ENCODE data around the gene GPR161.
A peak's percentile ranks its signal among the peaks of the same experiment; 100 is the strongest.
"Not testable (repeated sequence)": the region's sequence is repeated elsewhere in the genome, so short reads cannot be mapped to it uniquely, and the experiment has no call there.

GPR161 gene

GRCh38 chr1:168136709-168137514 lies at the start of gene GPR161:
TSS of gene GPR161 (minus strand) at chr1:168136930. CDS start at chr1:168104850, 32,080 bp downstream.
- no peaks in the 10 kb centered on the region for H3K9me3 ChIP-seq (ENCODE audit: control insufficient read depth in 2 of 2, low read length in 2 of 2)
- peak within 1 kb of the TSS; percentile 74 to 78 for H3K4me3 ChIP-seq (ENCODE audit: low read length in 2 of 2)
- H3K36me3 ChIP-seq (ENCODE audit: control insufficient read depth in 2 of 2, insufficient read depth in 2 of 2, low read length in 2 of 2): no peaks in the 10 kb centered on the region
- peaks cover 13 to 23% of the 10 kb centered on the region in 2 donors for H3K4me1 ChIP-seq (ENCODE audit: control insufficient read depth in 2 of 2, insufficient read depth in 2 of 2, low read length in 2 of 2)
- peaks cover 0 to 3% of the 10 kb centered on the region in 2 donors for H3K27me3 ChIP-seq (ENCODE audit: control insufficient read depth in 2 of 2, insufficient read depth in 2 of 2, low read length in 2 of 2)
- H3K27ac ChIP-seq (ENCODE audit: low read depth in 2 of 2, low read length in 2 of 2): peak within 1 kb of the TSS; percentile 71 to 75
- H3K9ac ChIP-seq (ENCODE audit: low read depth in 1 of 2, low read length in 2 of 2): peak within 1 kb of the TSS; percentile 60 to 74

GRCh38 chr1:168181063-168181720 lies 44.5 kb upstream of the GPR161 start:
- not testable (repeated sequence) for H3K4me1 ChIP-seq (ENCODE audit: control insufficient read depth in 2 of 2, insufficient read depth in 2 of 2, low read length in 2 of 2); H3K36me3 ChIP-seq (ENCODE audit: control insufficient read depth in 2 of 2, insufficient read depth in 2 of 2, low read length in 2 of 2); H3K4me3 ChIP-seq (ENCODE audit: low read length in 2 of 2); H3K27ac ChIP-seq (ENCODE audit: low read depth in 2 of 2, low read length in 2 of 2); H3K9me3 ChIP-seq (ENCODE audit: control insufficient read depth in 2 of 2, low read length in 2 of 2); H3K27me3 ChIP-seq (ENCODE audit: control insufficient read depth in 2 of 2, insufficient read depth in 2 of 2, low read length in 2 of 2); H3K9ac ChIP-seq (ENCODE audit: low read depth in 1 of 2, low read length in 2 of 2)

- Histone ChIP-seq H3K4me3 (ENCODE audit: low read length in 2 of 2) (peak overlapping the region; percentile 92 to 99), H3K9me3 (ENCODE audit: control insufficient read depth in 2 of 2, low read length in 2 of 2) (no peaks in the 10 kb centered on the region), H3K36me3 (ENCODE audit: control insufficient read depth in 2 of 2, insufficient read depth in 2 of 2, low read length in 2 of 2) (peaks cover 0 to 3% of the 10 kb centered on the region in 2 donors), H3K27ac (ENCODE audit: low read depth in 2 of 2, low read length in 2 of 2) (peak overlapping the region; percentile 92 to 97), H3K27me3 (ENCODE audit: control insufficient read depth in 2 of 2, insufficient read depth in 2 of 2, low read length in 2 of 2) (no peaks in the 10 kb centered on the region), H3K4me1 (ENCODE audit: control insufficient read depth in 2 of 2, insufficient read depth in 2 of 2, low read length in 2 of 2) (peaks cover 6 to 7% of the 10 kb centered on the region in 2 donors), H3K9ac (ENCODE audit: low read depth in 1 of 2, low read length in 2 of 2) (peak overlapping the region; percentile 86 to 96)
These were observed 43.4 kb upstream of the GPR161 start for GRCh38 chr1:168180148-168180524.

GRCh38 chr1:168179438-168180147 lies 42.9 kb upstream of the GPR161 start:
- peaks cover 6 to 7% of the 10 kb centered on the region in 2 donors for H3K4me1 ChIP-seq (ENCODE audit: control insufficient read depth in 2 of 2, insufficient read depth in 2 of 2, low read length in 2 of 2)
- H3K27ac ChIP-seq (ENCODE audit: low read depth in 2 of 2, low read length in 2 of 2): peak overlapping the region; percentile 92 to 97
- H3K4me3 ChIP-seq (ENCODE audit: low read length in 2 of 2): peak overlapping the region; percentile 92 to 99
- peak overlapping the region; percentile 86 to 96 for H3K9ac ChIP-seq (ENCODE audit: low read depth in 1 of 2, low read length in 2 of 2)
- H3K36me3 ChIP-seq (ENCODE audit: control insufficient read depth in 2 of 2, insufficient read depth in 2 of 2, low read length in 2 of 2): peaks cover 0 to 3% of the 10 kb centered on the region in 2 donors
- H3K9me3 ChIP-seq (ENCODE audit: control insufficient read depth in 2 of 2, low read length in 2 of 2): no peaks in the 10 kb centered on the region
- no peaks in the 10 kb centered on the region for H3K27me3 ChIP-seq (ENCODE audit: control insufficient read depth in 2 of 2, insufficient read depth in 2 of 2, low read length in 2 of 2)

GRCh38 chr1:168178638-168179437 lies 42.1 kb upstream of the GPR161 start, which contains the start of gene TIPRL:
TSS of gene TIPRL (plus strand) at chr1:168178962. CDS start at chr1:168179078, 116 bp downstream.
- peaks cover 0 to under 1% of the 10 kb centered on the region in 2 donors for H3K36me3 ChIP-seq (ENCODE audit: control insufficient read depth in 2 of 2, insufficient read depth in 2 of 2, low read length in 2 of 2)
- no peaks in the 10 kb centered on the region for H3K27me3 ChIP-seq (ENCODE audit: control insufficient read depth in 2 of 2, insufficient read depth in 2 of 2, low read length in 2 of 2)
- H3K4me1 ChIP-seq (ENCODE audit: control insufficient read depth in 2 of 2, insufficient read depth in 2 of 2, low read length in 2 of 2): peaks cover 6 to 7% of the 10 kb centered on the region in 2 donors
- H3K9me3 ChIP-seq (ENCODE audit: control insufficient read depth in 2 of 2, low read length in 2 of 2): no peaks in the 10 kb centered on the region
- peak within 1 kb of the TSS; percentile 92 to 97 for H3K27ac ChIP-seq (ENCODE audit: low read depth in 2 of 2, low read length in 2 of 2)
- peak within 1 kb of the TSS; percentile 86 to 96 for H3K9ac ChIP-seq (ENCODE audit: low read depth in 1 of 2, low read length in 2 of 2)
- H3K4me3 ChIP-seq (ENCODE audit: low read length in 2 of 2): peak within 1 kb of the TSS; percentile 92 to 99

GRCh38 chr1:168178227-168178637 lies 41.5 kb upstream of the GPR161 start:
- peak overlapping the region; percentile 92 to 97 for H3K27ac ChIP-seq (ENCODE audit: low read depth in 2 of 2, low read length in 2 of 2)
- peaks cover 6 to 7% of the 10 kb centered on the region in 2 donors for H3K4me1 ChIP-seq (ENCODE audit: control insufficient read depth in 2 of 2, insufficient read depth in 2 of 2, low read length in 2 of 2)
- H3K4me3 ChIP-seq (ENCODE audit: low read length in 2 of 2): peak overlapping the region; percentile 92 to 99
- H3K9ac ChIP-seq (ENCODE audit: low read depth in 1 of 2, low read length in 2 of 2): peak overlapping the region; percentile 66 to 86
- no peaks in the 10 kb centered on the region for H3K36me3 ChIP-seq (ENCODE audit: control insufficient read depth in 2 of 2, insufficient read depth in 2 of 2, low read length in 2 of 2)
- no peaks in the 10 kb centered on the region for H3K27me3 ChIP-seq (ENCODE audit: control insufficient read depth in 2 of 2, insufficient read depth in 2 of 2, low read length in 2 of 2)
- H3K9me3 ChIP-seq (ENCODE audit: control insufficient read depth in 2 of 2, low read length in 2 of 2): no peaks in the 10 kb centered on the region

- H3K9me3 ChIP-seq (ENCODE audit: control insufficient read depth in 2 of 2, low read length in 2 of 2): no peaks in the 10 kb centered on the region
- no peaks in the 10 kb centered on the region for H3K36me3 ChIP-seq (ENCODE audit: control insufficient read depth in 2 of 2, insufficient read depth in 2 of 2, low read length in 2 of 2)
- H3K9ac ChIP-seq (ENCODE audit: low read depth in 1 of 2, low read length in 2 of 2): no peak overlapping the region
- H3K4me3 ChIP-seq (ENCODE audit: low read length in 2 of 2): no peak overlapping the region
- no peaks in the 10 kb centered on the region for H3K4me1 ChIP-seq (ENCODE audit: control insufficient read depth in 2 of 2, insufficient read depth in 2 of 2, low read length in 2 of 2)
- no peak overlapping the region for H3K27ac ChIP-seq (ENCODE audit: low read depth in 2 of 2, low read length in 2 of 2)
- H3K27me3 ChIP-seq (ENCODE audit: control insufficient read depth in 2 of 2, insufficient read depth in 2 of 2, low read length in 2 of 2): no peaks in the 10 kb centered on the region
These were observed 35.7 kb upstream of the GPR161 start for GRCh38 chr1:168172250-168172915.

GRCh38 chr1:168170564-168171508 lies 34.1 kb upstream of the GPR161 start:
- H3K27me3 ChIP-seq (ENCODE audit: control insufficient read depth in 2 of 2, insufficient read depth in 2 of 2, low read length in 2 of 2): no peaks in the 10 kb centered on the region

More at GRCh38 chr1:168170564-168171508, 34.1 kb upstream of the GPR161 start:
- no peak overlapping the region for H3K9ac ChIP-seq (ENCODE audit: low read depth in 1 of 2, low read length in 2 of 2)
- no peaks in the 10 kb centered on the region for H3K4me1 ChIP-seq (ENCODE audit: control insufficient read depth in 2 of 2, insufficient read depth in 2 of 2, low read length in 2 of 2)
- no peaks in the 10 kb centered on the region for H3K36me3 ChIP-seq (ENCODE audit: control insufficient read depth in 2 of 2, insufficient read depth in 2 of 2, low read length in 2 of 2)
- no peak overlapping the region for H3K27ac ChIP-seq (ENCODE audit: low read depth in 2 of 2, low read length in 2 of 2)
- no peak overlapping the region for H3K4me3 ChIP-seq (ENCODE audit: low read length in 2 of 2)
- H3K9me3 ChIP-seq (ENCODE audit: control insufficient read depth in 2 of 2, low read length in 2 of 2): no peaks in the 10 kb centered on the region

All from mucosa of rectum (tissue), 2 donors.